BJ (cell line): ENCODE results near the gene GPR108. TPM values are rescaled to one million over a fixed set of nuclear protein-coding genes. Genes with fewer than 3 reads are reported as not detected.

ENCODE experiments used
- CTCF ChIA-PET: fragments of 350-600 bp; formaldehyde crosslinking; extraction: SDS; loops from one replicate; lab custom pipeline; 2021; ENCODE audit warnings: antibody characterized with exemption, inconsistent platforms; lab: Yijun Ruan, JAX
- POLR2A ChIA-PET: fragments of 300-600 bp; sonication (Branson Sonifier 250); formaldehyde crosslinking; extraction: SDS; loops from one replicate; lab custom pipeline; 2021; ENCODE audit warnings: antibody characterized with exemption; lab: Charles Lee
- DNase-seq: peaks from one replicate; pipeline ENCODE4 v3.0.0-alpha.2; 2011; ENCODE audit warnings: low read depth
- H3K27me3 ChIP-seq: 2 replicates; pipeline ENCODE4 v1.6.0; 2011; ENCODE audit warnings: low read length; ENCODE audit not compliant: control insufficient read depth, insufficient read depth
- H3K36me3 ChIP-seq: 2 replicates; pipeline ENCODE4 v1.5.1; 2011; ENCODE audit warnings: low read length; ENCODE audit not compliant: control insufficient read depth, insufficient read depth
- H3K4me3 ChIP-seq: 2 replicates; pipeline ENCODE4 v1.5.1; 2011; ENCODE audit warnings: low read depth, mild to moderate bottlenecking, control low read depth, low read length
- CTCF ChIP-seq: IDR thresholded peaks from 2 replicates; pipeline ENCODE4 v1.5.1; 2011; ENCODE audit warnings: low read depth, mild to moderate bottlenecking, control low read depth, inconsistent platforms, low read length, moderate library complexity; ENCODE audit not compliant: insufficient read depth
- polyA plus RNA-seq: library from polyadenylated mRNA; depleted of rRNA; stranded (reverse); fragments of >200 nt; gene quantifications from 2 replicates; pipeline ENCODE4 v1.2.3, GENCODE V29; 2011

GPR108 gene
- polyA plus RNA-seq, 1 experiment = 71.4 TPM

GRCh38 chr19:6743714-6744380 lies 6.5 kb upstream of the GPR108 start:
- H3K4me3 ChIP-seq = no peak overlapping the region
- peaks cover 19% of the 10 kb centered on the region for H3K36me3 ChIP-seq
- POLR2A ChIA-PET = no interaction called here
- no peak for DNase-seq
- no peak for TF ChIP-seq CTCF
- H3K27me3 ChIP-seq = no peaks in the 10 kb centered on the region
- CTCF ChIA-PET = interaction anchor here (0.6 to 1.4 kb wide), 3 partner anchors 10 to 334 kb away, joined by 3 read pairs; no protein-coding TSS in a partner anchor

- peaks cover 16% of the 10 kb centered on the region for H3K36me3 ChIP-seq
- ChIA-PET POLR2A (no interaction called here), CTCF (interaction anchor here (0.7 kb wide), 1 partner anchor 11 kb away, joined by 3 read pairs; no protein-coding TSS in a partner anchor)
- H3K27me3 ChIP-seq = no peaks in the 10 kb centered on the region
- H3K4me3 ChIP-seq = no peak overlapping the region
- DNase-seq = no peak
- no peak for TF ChIP-seq CTCF
These were observed 5.7 kb upstream of the GPR108 start for GRCh38 chr19:6743066-6743465.

DNA sequence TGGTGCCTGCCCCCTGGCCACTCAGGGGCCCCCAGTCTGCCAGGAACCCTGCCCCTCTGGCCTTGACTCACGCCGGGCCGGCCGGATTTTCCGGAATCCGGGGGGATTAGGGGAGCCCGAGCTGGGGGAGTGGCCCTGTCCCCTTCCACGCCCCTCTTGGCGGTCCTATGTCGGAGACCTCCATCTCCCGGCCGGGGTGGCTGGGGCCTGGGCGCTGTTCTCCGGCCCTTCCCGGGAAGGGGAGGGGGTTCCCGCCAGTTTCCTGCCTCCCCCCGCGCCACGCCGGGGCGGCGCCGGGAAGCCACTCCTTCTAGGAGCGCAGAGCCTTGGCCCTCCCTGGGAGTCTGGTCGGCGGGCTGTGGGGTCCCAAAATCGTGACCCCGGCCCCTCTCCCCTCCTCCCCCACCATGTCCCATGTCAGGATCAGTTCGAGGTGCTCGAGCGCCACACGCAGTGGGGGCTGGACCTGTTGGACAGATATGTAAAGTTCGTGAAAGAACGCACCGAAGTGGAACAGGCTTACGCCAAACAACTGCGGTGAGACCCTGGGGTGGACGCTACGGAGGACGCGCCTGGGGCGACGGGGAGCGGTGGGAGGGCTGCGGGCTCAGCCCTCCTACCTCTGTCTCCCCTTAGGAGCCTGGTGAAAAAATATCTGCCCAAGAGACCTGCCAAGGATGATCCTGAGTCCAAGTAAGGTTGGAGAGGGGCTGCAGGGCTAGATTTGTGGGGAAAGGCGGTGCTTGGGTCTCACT lies 3.4 kb upstream of the GPR108 start:
- Histone ChIP-seq H3K36me3 (peaks cover 8% of the 10 kb centered on the region), H3K4me3 (peak overlapping the region; percentile 83), H3K27me3 (no peaks in the 10 kb centered on the region)
- TF ChIP-seq CTCF = no peak
- DNase-seq = no peak
- ChIA-PET POLR2A (no interaction called here), CTCF (interaction anchor here (6.6 kb wide), 1 partner anchor 122 kb away, joined by 51 read pairs; no protein-coding TSS in a partner anchor)

DNA sequence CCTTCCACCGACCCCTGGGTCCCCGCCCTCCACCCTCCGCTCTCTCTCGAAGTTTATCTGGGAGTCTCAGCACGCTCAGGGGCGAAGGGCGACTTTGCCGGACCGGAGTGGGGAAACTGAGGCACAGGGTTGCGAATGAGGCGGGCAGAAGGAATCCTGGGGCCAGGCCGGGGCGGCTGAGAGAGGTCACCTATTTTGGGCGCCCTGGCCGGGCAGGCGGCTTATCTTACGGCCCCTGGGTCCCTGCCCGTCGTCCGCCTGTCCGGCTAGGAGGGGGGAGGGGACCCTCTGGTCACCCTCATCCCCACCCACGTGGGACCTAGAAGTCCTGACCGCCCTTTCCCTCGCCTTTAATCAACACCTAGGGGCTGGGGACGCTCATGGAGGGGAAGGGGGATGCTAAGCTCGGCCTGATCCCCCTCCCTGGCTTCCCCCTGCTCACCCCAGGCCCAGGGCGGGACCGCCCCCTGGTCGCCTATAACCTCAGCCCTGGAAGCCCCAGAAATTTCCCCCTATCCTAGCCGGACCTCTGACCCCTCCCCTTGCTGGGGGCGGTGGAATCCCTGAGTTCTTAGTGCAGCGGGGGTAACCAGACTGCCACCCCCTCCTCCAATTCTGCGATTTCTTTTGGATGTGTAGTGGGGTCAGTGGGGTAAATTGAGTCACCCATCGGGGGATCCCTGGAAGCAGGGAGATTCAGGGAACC lies 2.7 kb upstream of the GPR108 start:
- no peak for DNase-seq
- H3K36me3 ChIP-seq = peaks cover 7% of the 10 kb centered on the region
- H3K4me3 ChIP-seq = peak overlapping the region; percentile 83
- TF ChIP-seq CTCF = no peak
- ChIA-PET CTCF (interaction anchor here (6.6 kb wide), 1 partner anchor 123 kb away, joined by 51 read pairs; no protein-coding TSS in a partner anchor), POLR2A (no interaction called here)
- no peaks in the 10 kb centered on the region for H3K27me3 ChIP-seq

GRCh38 chr19:6739390-6739882 lies 2.1 kb upstream of the GPR108 start, which contains the start of gene TRIP10:
TRIP10 (plus strand) TSS chr19:6739680; CDS start chr19:6739762, 82 bp downstream.
- Histone ChIP-seq H3K27me3 (no peaks in the 10 kb centered on the region), H3K4me3 (peak within 1 kb of the TSS; percentile 83), H3K36me3 (peaks cover 5% of the 10 kb centered on the region; the same call in 1 of the 2 replicates)
- CTCF ChIA-PET = interaction anchor here (1.4 to 6.6 kb wide), 3 partner anchors 124 to 223 kb away, joined by 3 to 51 read pairs (median 3); no protein-coding TSS in a partner anchor
- TF ChIP-seq CTCF = no peak
- DNase-seq = no peak
- POLR2A ChIA-PET = no interaction called here
